DOHH2 (cell line): ENCODE data around the gene LRRC10B.

ENCODE experiments used
- H3F3A ChIP-seq: fragments of 200-600 bp; sonication (generic), shearing (Covaris generic); 2 replicates; pipeline ENCODE4 v1.6.0; 2016; ENCODE audit warnings: antibody characterized with exemption, mild to moderate bottlenecking; ENCODE audit not compliant: control insufficient read depth, insufficient read depth
- H3K27ac ChIP-seq: fragments of 200-600 bp; sonication (generic); 2 replicates; pipeline ENCODE4 v1.5.1; 2014; ENCODE audit warnings: low read depth, mild to moderate bottlenecking, low read length, moderate library complexity
- H3K27me3 ChIP-seq: fragments of 200-600 bp; sonication (generic); 2 replicates; pipeline ENCODE4 v1.6.1; 2014; ENCODE audit warnings: mild to moderate bottlenecking, low read length, mixed read lengths; ENCODE audit not compliant: control insufficient read depth
- H3K36me3 ChIP-seq: fragments of 200-600 bp; sonication (generic); 2 replicates; pipeline ENCODE4 v1.6.1; 2014; ENCODE audit warnings: mild to moderate bottlenecking, low read length, moderate library complexity, mixed read lengths; ENCODE audit not compliant: control insufficient read depth
- H3K4me1 ChIP-seq: fragments of 200-600 bp; sonication (generic); 2 replicates; pipeline ENCODE4 v1.6.1; 2014; ENCODE audit warnings: mild to moderate bottlenecking, low read length, mixed read lengths; ENCODE audit not compliant: control insufficient read depth
- H3K4me2 ChIP-seq: fragments of 200-600 bp; sonication (generic); 2 replicates; pipeline ENCODE4 v1.6.0; 2014; ENCODE audit warnings: mild to moderate bottlenecking, low read length, moderate library complexity
- H3K4me3 ChIP-seq: fragments of 200-600 bp; sonication (generic); 2 replicates; pipeline ENCODE4 v1.5.1; 2014; ENCODE audit warnings: mild to moderate bottlenecking, low read length, mixed read lengths
- H3K79me2 ChIP-seq: fragments of 200-600 bp; sonication (generic); 2 replicates; pipeline ENCODE4 v1.6.1; 2014; ENCODE audit warnings: mild to moderate bottlenecking, low read length, mixed read lengths; ENCODE audit not compliant: control insufficient read depth
- H3K9me2 ChIP-seq: fragments of 200-600 bp; sonication (generic); replicated peaks from 2 replicates; pipeline ENCODE4 v1.6.1; 2014; ENCODE audit warnings: mild to moderate bottlenecking, low read length, mixed read lengths; ENCODE audit not compliant: control insufficient read depth
- H3K9me3 ChIP-seq: fragments of 200-600 bp; sonication (generic); 2 replicates; pipeline ENCODE4 v1.6.1; 2014; ENCODE audit warnings: antibody characterized with exemption, low read length, mixed read lengths; ENCODE audit not compliant: control insufficient read depth, insufficient read depth
- H4K20me1 ChIP-seq: fragments of 200-600 bp; sonication (generic); 2 replicates; pipeline ENCODE4 v1.6.0; 2014; ENCODE audit warnings: low read depth, mild to moderate bottlenecking, antibody characterized with exemption, low read length, moderate library complexity; ENCODE audit not compliant: control insufficient read depth, insufficient read depth
- EZH2phosphoT487 ChIP-seq: fragments of 200-600 bp; sonication (generic); IDR thresholded peaks from 2 replicates; pipeline ENCODE4 v1.6.1; 2017; ENCODE audit warnings: borderline replicate concordance, mild to moderate bottlenecking, antibody characterized with exemption, low read length, moderate library complexity, mixed read lengths
- TF ChIP-seq, protein P1 (sequence below): fragments of 200-600 bp; sonication (generic); IDR thresholded peaks from one replicate; pipeline ENCODE4 v1.5.1; 2014; ENCODE audit warnings: antibody characterized with exemption, mild to moderate bottlenecking, low read depth, low read length; ENCODE audit not compliant: poor library complexity, severe bottlenecking

The LRRC10B gene

DNA sequence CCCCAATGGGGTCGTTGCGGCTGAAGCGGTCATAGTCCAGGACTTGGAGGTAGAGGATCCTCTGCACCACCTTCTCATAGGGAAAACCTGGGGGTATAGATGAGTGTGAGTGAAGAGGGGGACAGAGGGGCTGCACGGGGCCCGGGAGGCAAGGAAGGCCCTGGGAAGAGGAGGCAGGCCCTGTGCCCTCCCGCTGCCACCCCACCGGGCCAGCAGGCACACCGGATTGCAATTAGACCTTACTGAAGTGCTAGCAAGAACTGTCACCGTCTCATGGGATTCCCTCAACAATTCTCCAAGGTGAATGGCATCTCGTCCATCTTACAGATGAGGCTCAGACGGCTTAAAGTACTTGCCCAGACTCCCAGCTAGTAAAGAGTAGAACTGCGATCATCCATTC lies 15.9 kb downstream of the LRRC10B start:
- no peak overlapping the region for H3K4me2 ChIP-seq
- no peaks in the 10 kb centered on the region for H3K27me3 ChIP-seq
- no peak overlapping the region for H3K4me3 ChIP-seq
- H3K27ac ChIP-seq = no peak overlapping the region
- no peaks in the 10 kb centered on the region for H3K79me2 ChIP-seq
- no peaks in the 10 kb centered on the region for H3K9me3 ChIP-seq
- TF ChIP-seq EZH2phosphoT487 = no peak
- TF ChIP-seq, protein P1, sequence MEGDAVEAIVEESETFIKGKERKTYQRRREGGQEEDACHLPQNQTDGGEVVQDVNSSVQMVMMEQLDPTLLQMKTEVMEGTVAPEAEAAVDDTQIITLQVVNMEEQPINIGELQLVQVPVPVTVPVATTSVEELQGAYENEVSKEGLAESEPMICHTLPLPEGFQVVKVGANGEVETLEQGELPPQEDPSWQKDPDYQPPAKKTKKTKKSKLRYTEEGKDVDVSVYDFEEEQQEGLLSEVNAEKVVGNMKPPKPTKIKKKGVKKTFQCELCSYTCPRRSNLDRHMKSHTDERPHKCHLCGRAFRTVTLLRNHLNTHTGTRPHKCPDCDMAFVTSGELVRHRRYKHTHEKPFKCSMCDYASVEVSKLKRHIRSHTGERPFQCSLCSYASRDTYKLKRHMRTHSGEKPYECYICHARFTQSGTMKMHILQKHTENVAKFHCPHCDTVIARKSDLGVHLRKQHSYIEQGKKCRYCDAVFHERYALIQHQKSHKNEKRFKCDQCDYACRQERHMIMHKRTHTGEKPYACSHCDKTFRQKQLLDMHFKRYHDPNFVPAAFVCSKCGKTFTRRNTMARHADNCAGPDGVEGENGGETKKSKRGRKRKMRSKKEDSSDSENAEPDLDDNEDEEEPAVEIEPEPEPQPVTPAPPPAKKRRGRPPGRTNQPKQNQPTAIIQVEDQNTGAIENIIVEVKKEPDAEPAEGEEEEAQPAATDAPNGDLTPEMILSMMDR = no peak
- no peaks in the 10 kb centered on the region for H3K36me3 ChIP-seq
- no peaks in the 10 kb centered on the region for H3K4me1 ChIP-seq
- no peaks in the 10 kb centered on the region for H4K20me1 ChIP-seq
- H3K9me2 ChIP-seq = no peaks in the 10 kb centered on the region
- H3F3A ChIP-seq = no peaks in the 10 kb centered on the region

DNA sequence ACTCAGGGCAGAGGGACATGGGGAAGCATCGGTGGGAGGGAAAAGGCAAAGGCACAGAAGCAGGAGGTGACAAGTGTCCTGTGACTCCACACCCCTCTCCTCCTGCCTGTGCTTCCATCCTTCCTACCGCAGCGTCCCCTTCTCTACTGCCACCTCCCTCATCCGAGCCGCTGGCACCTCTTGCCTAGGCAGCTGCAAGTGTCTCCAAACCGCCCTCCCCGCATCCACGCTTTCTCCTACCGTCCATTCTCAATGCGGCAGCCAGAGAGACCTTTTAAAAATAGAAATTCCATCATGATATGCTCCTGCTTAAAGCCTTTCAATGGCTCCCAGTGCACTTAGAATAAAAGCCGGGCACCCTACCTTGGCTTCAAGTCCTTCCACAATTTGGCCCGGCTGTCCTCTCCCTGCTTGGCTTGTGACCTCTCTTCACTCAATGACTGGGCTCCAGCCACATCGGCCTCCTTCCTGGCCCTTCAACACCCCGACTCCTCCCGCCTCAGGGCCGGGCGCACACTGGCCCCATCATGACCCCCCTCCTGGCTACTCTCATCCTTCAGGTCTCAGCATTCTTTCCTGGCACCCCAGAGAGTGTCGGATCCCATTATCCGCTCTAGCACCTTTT lies 16.5 kb downstream of the LRRC10B start:
- no peaks in the 10 kb centered on the region for H3K27me3 ChIP-seq
- H3K9me3 ChIP-seq = no peaks in the 10 kb centered on the region
- no peaks in the 10 kb centered on the region for H3F3A ChIP-seq

DNA sequence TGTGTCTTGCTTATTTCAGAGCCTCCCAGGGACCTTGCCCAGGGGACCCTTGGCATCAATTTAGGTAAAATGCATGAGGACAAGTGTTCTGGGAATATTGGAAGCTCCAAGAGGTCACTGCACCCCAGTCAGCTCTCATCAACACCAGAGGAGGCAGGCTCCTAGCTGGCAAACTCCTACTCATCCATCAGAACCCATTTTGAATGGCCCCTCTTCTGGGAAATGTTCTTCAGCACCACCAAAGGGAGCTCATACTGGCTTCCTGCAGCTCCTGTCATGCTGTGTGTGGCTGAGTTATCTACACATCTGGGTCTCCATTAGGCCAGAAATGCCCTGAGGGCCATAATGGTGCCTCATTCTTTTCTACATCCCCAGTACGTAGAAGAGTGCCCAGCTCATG lies 17.7 kb downstream of the LRRC10B start:
- H3K9me3 ChIP-seq = no peaks in the 10 kb centered on the region
- no peak overlapping the region for H3K4me2 ChIP-seq
- no peaks in the 10 kb centered on the region for H4K20me1 ChIP-seq
- no peaks in the 10 kb centered on the region for H3K36me3 ChIP-seq
- H3K4me3 ChIP-seq = no peak overlapping the region
- no peaks in the 10 kb centered on the region for H3K27me3 ChIP-seq
- H3K4me1 ChIP-seq = no peaks in the 10 kb centered on the region
- no peaks in the 10 kb centered on the region for H3K79me2 ChIP-seq
- H3K9me2 ChIP-seq = no peaks in the 10 kb centered on the region
- no peak overlapping the region for H3K27ac ChIP-seq
- H3F3A ChIP-seq = no peaks in the 10 kb centered on the region
- no peak for TF ChIP-seq EZH2phosphoT487
- TF ChIP-seq, protein P1 = no peak

More for the DNA sequence above, 16.5 kb downstream of the LRRC10B start:
- Histone ChIP-seq H3K79me2 (no peaks in the 10 kb centered on the region), H3K27ac (no peak overlapping the region), H3K4me1 (no peaks in the 10 kb centered on the region), H4K20me1 (no peaks in the 10 kb centered on the region), H3K4me2 (no peak overlapping the region), H3K4me3 (no peak overlapping the region), H3K36me3 (no peaks in the 10 kb centered on the region), H3K9me2 (no peaks in the 10 kb centered on the region)
- TF ChIP-seq, protein P1 = no peak
- TF ChIP-seq EZH2phosphoT487 = no peak
